ENCODE data around the gene OSBPL6. TPM values are rescaled to one million over a fixed set of nuclear protein-coding genes. Genes with fewer than 3 reads are reported as not detected.
"Not testable (repeated sequence)": the region's sequence is repeated elsewhere in the genome, so short reads cannot be mapped to it uniquely, and the experiment has no call there.

The OSBPL6 gene
- total RNA-seq, 1 donor = 5.2 TPM

- no peak for DNase-seq (ENCODE audit: low read depth)
Observed at GRCh38 chr2:178401994-178402437, 207.7 kb downstream of the OSBPL6 start.

DNA sequence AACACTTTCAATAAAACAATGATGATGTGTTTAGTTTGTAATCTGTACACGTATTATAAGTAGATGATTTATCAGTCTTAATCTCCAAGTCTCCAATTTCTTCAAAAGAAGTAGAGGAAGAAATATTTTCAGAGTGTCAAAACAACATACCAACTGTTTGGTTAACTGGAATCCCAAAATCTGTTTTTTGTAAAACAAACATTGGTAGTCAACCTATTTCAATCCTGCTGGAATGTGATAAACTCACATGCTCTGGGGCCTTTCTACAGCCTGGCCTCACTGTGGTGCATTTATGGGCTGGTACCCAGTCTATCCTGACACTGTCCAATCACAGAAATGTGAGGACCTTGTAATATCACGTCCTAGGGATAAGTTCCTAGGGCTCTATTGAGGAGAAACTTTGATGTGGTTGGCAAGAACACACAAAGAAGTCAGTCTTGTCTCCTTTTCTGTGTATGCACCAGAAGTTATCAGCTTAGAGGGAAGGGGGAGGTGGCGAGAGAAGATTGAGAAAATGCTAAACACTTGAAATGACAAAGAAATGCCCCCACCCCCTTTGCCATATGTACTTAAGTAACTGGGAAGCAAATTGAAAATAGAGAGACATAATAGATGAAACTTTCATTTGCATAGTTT lies 209.5 kb downstream of the OSBPL6 start:
- no peak for DNase-seq (ENCODE audit: low read depth)
- H3K4me3 ChIP-seq (ENCODE audit: low read depth, low read length) = no peak overlapping the region
- no peak for TF ChIP-seq CTCF (IDR thresholded peaks at IDR 0.05; ENCODE audit: insufficient read depth, low read length)

More at GRCh38 chr2:178401994-178402437, 207.7 kb downstream of the OSBPL6 start:
- no peak for TF ChIP-seq CTCF (IDR thresholded peaks at IDR 0.05; ENCODE audit: insufficient read depth, low read length)
- no peak overlapping the region for H3K4me3 ChIP-seq (ENCODE audit: low read depth, low read length)

GRCh38 chr2:178404368-178404767 lies 210.1 kb downstream of the OSBPL6 start:
- no peak overlapping the region for H3K4me3 ChIP-seq (ENCODE audit: low read depth, low read length)
- no peak for DNase-seq (ENCODE audit: low read depth)
- TF ChIP-seq CTCF (IDR thresholded peaks at IDR 0.05; ENCODE audit: insufficient read depth, low read length) = no peak

DNA sequence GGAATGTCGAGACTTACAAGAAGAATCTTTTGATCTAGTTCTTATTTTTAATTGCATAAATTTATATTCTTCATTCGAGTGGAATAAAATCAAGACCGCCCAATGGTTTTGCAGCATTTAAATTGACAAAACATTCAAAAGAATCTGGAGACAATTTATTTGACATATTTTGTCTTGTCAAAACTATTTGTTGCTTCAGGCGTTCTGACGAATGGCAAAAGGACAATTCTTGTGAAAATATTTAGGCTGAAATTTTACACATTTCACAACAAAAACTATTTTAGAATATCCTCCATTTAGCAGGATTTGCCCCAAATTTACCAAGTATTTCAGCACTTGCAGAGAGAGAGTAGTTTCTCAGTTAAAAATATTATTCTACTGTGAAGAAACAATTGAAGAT lies 214.9 kb downstream of the OSBPL6 start:
- TF ChIP-seq CTCF (IDR thresholded peaks at IDR 0.05; ENCODE audit: insufficient read depth, low read length) = no peak
- no peak for DNase-seq (ENCODE audit: low read depth)
- H3K4me3 ChIP-seq (ENCODE audit: low read depth, low read length) = no peak overlapping the region

GRCh38 chr2:178412047-178412446 lies 217.7 kb downstream of the OSBPL6 start:
- no peak overlapping the region for H3K4me3 ChIP-seq (ENCODE audit: low read depth, low read length)
- no peak for TF ChIP-seq CTCF (IDR thresholded peaks at IDR 0.05; ENCODE audit: insufficient read depth, low read length)
- no peak for DNase-seq (ENCODE audit: low read depth)

DNA sequence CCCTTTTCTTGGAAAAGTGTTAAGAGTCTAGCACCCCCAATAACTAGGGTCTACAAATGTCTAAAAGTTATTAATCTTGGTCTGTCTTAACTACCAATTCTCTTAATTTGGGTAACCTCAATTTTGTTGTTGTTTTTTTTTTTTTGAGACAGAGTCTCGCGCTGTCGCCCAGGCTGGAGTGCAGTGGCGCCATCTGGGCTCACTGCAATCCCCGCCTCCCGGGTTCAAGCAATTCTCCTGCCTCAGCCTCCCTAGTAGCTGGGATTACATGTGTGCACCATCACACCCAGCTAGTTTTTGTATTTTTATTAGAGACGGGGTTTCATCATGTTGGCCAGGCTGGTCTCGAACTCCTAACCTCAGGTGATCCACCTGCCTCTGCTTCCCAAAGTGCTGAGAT lies 218.1 kb downstream of the OSBPL6 start:
- H3K4me3 ChIP-seq (ENCODE audit: low read depth, low read length); DNase-seq (ENCODE audit: low read depth): not testable (repeated sequence)

- H3K4me3 ChIP-seq (ENCODE audit: low read depth, low read length) = peak overlapping the region; percentile 70
- TF ChIP-seq CTCF (IDR thresholded peaks at IDR 0.05; ENCODE audit: insufficient read depth, low read length) = no peak
- peak; percentile 70 for DNase-seq (ENCODE audit: low read depth)
Observed at GRCh38 chr2:178413472-178414265, 219.4 kb downstream of the OSBPL6 start.

Measured in fibroblast of the aortic adventitia (primary cell).